NCI-H526 treated with DMSO at 0.1 percent for 48 hours (cell line): ENCODE data around the gene LMNTD2.
"Not testable (repeated sequence)": the region's sequence is repeated elsewhere in the genome, so short reads cannot be mapped to it uniquely, and the experiment has no call there.

Experiments
- DNase-seq: peaks from one replicate; lab custom pipeline; 2025; lab: John Stamatoyannopoulos, UW

Gene LMNTD2

DNA sequence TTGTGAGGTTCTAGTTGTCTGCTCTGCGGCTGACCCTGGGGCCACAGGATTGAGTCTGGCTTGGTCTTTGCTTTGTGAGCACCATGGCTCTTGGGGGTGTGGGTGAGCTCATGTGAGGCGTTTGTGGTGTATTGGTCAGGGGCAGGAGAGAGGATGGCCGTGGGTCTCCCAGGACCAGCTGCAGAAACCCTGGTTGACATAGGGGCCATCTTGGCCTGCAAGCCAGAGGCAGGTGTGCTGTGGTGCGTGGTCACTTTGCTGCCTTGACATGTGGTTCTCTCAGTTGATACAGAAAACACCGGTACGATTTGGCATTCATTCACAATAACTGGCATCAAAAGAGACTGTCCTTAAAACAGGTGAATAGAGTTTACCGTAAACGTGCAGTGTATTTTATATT lies 27.0 kb upstream of the LMNTD2 start:
- DNase-seq: no peak

DNA sequence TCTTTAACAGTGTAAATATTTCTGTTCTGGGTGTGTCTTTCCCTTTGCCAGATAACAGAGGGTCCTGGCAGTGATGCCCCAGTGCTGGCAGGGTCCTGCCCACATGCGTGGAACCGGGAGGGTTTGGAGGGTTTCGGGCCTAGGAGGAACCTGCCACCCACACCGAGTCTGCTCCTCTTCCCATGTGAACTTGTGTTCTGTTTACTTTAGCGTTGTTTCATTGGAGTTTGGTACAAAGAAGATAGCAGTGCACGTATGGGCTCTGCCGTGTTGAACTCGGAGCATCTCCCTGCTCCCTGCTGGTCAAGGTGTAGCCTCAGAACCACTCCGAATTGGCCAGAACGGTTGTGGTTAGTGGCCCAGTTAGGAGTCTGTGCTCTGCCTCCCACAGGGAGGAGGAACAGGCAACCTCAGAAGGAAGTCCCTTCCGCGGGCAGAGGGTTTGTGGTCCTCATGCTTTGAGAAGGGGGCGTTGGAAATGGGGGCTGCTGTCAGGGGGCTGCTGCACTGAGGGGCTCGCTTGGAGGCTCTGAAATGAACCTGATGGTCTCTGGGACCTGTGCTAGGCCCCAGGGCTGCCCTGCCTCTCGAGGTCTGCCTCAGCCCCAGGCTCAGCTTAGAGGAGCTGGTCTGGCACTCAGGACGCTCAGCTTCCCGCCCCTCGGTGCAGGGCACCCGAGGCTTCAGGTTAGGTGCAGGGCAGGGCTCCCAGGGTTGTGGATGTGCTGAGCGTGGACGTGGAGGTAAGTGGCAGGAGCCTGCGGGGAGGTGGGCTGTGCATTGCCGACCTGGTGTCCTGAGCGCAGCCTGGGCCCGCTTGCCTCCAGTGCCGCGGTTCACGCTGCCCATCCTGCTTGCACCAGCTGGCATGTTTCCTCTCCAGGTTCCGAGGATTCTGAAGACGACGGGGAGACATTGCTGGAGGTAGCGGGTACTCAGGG lies 26.1 kb upstream of the LMNTD2 start:
- no peak for DNase-seq

DNA sequence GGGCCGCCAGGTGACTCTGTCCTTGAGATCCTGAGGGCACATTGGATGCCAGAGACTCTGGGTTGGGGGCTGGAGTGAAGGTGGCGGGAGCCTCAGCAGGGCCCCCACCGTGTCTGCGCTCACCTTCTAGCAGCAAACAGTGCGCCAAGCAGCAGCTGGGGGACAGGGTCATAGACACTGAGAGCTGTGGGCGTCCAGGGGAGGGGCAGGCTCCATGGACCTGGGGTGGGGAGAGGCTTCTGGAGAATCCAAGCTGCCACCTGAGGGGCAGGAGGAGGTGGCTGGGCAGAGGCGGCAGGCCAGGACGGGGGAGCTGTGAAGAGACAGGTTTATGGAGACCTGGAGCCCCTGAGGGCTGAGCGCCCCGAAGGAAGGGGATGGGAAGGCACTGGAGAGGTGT lies 23.7 kb upstream of the LMNTD2 start:
- DNase-seq: no peak

DNA sequence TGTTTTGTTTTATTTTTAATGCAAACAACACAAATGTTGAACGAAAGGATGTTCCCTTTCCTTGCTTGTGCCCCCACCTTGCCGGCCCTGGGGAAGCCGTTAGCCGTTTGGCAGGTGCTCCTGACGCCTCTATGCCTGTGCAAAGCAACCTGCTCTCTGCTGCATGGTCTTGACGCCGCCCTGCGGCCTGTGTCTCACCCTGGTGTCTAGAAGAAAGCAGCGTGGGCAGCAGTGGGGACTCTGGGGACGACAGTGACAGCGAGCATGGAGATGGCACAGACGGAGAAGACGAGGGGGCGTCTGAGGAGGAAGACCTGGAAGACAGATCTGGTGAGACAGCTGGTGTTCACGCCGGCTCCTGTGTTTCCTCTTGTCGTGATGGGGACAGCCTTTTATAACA lies 21.2 kb upstream of the LMNTD2 start:
- DNase-seq: no peak

DNA sequence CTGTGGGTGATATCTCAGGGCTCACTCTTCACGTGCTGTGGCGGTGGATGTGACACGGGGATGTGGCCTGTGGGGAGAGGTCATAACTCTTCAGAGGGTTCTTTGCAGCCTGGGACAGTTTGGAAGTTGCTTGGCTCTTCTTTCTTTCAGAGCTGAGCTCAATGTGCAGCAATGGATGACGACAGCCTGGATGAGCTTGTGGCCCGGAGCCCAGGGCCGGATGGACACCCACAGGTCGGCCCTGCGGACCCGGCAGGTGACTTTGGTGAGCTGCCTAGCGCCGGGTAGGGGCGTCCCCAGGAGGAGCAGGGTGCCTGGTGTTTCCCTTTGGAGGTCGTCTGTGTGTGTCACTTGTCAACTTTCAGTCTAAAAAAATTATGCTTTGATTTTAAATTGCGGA lies 20.8 kb upstream of the LMNTD2 start:
- DNase-seq: no peak

DNA sequence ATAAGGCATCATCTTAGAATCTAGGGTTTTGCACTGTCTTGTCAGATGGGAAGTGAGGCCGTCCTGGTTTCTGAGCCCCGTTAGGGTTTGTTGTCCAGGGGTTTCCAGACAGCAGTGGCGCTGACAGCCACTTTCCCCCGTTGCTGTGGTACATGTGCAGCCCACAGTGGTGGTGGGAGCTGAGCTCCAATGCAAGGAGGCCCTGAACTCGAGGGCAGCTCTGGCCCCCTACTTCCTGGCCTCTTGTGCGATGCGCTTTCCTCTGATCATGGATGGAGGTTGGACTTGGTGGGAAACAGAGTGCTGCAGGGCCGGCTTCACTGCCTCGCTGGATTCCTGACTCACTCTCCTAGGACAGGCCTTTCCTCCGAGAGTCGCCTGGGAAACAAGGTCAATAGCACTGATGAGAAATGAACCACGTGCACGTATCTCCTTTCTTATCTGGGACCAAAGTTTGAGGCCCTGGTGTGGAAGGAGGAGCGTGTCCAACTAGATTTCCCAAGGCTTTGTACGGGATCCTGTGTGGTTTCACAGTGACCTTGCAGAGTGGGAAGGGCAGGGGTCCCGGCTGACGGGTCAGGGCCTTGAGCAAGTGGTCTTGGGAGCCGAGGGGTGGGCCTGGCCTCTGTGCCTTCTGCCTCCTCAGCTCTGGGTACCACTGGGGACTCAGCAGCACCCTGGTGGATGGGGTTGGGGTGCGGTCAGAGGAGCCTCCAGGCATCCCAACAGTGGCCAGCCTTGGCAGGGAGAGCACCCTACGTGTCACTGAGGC lies 19.5 kb upstream of the LMNTD2 start:
- DNase-seq: no peak

DNA sequence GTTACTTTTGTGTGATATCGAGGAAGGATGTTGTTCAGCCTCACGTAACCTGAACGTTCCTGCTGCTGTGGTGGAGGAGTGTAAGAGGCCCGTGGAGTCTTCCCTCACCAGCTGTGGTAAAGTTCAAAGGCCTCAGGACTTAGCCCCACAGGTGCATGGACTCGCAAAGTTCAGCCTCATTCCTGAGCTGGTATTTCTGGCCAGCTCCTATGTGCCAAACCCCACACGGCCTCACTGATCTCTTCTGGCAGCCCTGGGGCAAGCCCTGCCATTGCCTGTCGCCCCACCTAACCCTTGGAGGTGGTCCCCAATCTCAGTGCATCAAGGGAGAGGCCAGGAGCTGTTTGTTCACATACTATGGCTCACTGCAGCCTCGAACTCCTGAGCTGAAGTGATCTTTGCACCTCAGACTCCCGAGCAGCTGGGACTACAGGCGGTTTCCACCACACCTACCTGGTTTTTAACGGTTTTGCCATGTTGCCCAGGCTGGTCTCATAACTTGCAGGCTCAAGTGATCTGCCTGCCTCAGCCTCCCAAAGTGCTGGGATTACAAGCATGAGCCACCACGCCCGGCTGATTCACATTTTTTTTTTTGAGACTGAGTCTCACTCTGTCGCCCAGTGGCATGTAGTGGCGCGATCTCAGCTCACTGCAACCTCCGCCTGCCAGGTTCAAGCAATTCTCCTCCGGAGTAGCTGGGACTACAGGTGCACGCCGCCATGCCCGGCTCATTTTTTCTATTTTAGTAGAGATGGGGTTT lies 17.9 kb upstream of the LMNTD2 start:
- no peak for DNase-seq

DNA sequence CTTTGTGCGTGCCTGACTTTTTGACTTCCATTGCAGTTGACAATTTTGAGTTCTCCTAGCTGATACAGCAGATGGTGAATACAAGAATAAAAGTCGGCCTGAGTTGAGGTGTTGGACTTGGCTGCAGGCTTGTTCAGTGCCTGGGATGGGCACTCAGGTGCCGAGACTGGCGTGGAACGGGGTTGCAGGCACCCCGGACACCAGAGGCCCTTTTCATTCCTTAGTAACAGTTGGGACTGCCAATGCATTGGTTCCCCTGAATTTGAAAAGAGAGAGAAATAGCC lies 17.0 kb upstream of the LMNTD2 start:
- DNase-seq: no peak

DNA sequence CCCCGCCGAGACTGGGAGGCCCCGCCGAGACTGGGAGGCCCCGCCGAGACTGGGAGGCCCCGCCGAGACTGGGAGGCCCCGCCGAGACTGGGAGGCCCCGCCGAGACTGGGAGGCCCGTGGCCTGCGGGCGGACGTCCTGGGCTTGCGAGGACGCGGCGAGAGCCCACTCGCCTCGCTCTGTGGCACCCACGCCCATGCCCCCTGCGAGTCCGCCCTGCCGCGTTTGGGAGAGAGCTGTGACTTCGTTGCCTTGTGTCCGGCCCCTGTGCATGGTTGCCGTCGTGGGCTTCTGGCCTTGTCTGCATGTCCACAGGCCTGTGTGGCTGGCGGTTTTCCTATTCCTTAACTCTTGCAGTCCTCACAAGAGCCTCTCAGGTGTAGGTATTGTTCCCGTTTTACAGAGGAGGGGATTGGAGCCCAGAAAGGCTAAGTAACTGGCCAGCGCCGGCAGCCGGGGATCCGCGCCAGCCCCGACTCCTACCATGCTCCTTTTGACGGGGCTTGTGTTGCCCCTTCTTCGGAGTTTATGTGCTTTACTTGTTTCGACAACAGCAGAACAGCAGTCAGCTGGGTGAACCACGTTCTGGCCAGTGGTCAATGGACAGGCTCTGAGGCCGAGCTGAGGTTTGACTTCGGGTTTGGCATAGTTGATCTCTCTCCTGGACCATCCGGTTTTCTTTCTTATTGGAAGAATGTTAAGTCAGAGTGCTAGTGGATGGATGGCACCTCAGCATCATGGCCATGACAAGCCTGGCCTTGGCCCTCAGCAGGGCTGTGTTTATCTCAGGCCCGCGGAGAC lies 16.5 kb upstream of the LMNTD2 start:
- DNase-seq: no peak

DNA sequence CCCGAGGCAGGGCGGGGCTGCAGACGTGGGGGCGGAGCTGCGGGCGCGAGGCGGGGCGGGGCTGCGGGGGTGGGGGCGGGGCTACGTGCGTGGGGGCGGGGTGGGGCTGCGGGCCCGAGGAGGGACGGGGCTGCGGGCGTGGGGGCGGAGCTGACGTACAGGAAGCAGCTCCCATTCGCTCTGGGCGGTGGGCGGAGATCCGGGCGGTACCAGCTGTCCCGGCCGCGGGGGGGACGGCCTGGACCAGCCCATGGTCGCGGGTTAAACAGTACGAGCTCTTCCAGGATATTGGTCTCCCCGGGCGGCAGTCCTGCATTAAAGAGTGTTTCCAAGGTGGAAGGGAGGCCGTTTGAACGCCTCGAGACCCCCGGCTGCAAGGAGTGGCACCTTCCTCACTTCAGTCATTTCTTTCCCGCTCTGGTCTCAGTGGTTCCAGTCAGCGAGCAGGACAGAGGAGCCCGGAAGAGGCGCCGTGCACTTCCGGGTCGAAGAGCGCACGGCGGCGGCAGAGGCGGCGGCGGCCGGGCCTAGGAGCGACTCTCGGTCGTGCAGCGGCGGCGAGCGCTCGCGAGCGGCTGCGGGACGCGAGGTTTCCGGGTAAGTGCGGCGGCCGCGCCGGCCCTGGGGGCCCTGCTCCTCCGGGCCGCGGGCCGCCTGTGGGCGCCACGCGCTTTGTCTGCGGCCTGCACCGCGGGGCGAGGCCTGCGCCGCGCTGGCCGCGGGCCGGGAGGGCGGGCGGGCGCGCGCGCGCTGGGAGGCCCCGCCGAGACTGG lies 15.6 kb upstream of the LMNTD2 start, which contains the start of gene PHRF1:
PHRF1 (plus strand) TSS at position 475 of the 773 bp plus-strand sequence. CDS start 5,043 bp downstream, outside the sequence.
- DNase-seq: peak; percentile 97

DNA sequence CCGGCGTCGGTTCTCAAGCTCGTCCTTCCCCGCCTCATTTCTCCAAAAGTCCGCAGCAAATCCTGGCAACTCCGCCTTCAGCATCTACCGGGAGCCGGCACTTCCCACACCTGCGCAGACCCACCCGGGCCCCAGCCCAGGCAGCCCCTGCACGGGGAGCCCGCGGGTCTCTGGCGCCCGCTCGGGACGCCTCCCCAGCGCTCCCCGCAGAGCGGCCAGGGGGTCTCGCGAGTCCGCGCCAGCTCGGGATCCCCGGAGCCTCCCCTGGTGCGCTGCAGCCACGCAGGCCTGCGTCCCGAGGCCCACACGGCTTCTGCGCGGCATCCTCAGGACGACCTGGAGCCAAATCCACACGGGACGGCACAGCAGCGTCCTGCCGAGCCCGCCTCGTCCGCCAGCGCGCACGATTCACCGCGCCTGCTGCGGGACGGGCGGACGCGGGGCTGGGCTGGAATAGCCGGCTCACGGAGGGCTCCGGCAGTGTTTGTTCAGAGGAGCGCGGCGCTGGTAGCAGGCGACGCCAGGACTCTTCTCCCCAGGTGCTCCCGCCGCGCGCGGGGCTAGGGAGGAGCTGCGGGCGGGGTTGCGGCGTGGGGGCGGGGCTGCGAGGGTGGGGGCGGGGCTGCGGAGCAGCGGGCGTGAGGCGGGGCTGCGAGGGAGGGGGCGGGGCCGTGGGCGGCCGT lies 14.9 kb upstream of the LMNTD2 start:
- peak; percentile 80 for DNase-seq

DNA sequence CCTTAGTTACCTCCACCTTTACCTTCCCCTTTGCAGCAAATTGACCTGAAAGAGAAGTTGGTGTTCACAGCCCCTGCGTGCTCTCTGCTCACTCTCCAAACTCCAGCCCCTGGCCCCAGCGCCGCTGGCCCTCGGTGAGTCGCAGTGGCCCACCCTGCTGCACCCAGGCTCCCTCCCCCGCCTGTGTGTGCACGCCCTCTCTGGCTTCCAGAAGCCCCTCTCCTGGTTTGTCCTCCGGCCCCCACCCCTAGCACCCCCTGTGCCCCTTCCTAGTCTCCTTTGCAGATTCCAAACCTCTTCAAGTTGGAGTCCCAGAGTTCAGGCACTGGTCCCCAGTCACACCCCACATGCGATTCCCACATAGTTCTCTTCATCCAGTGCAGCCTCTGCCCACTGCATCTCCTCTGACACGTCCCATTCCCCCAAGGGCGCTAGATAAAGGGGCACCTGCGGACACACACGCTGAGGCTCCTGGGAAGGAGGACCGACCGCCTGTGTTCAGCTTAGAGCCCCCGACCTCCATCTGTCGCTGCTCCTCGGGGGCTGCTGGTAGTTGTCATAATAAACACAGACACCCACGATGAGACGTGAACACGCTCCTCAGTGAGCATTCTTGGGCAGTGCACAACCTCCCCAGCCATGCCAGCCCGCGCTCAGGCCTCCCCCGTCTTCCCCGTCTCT lies 14.2 kb upstream of the LMNTD2 start:
- DNase-seq: no peak

DNA sequence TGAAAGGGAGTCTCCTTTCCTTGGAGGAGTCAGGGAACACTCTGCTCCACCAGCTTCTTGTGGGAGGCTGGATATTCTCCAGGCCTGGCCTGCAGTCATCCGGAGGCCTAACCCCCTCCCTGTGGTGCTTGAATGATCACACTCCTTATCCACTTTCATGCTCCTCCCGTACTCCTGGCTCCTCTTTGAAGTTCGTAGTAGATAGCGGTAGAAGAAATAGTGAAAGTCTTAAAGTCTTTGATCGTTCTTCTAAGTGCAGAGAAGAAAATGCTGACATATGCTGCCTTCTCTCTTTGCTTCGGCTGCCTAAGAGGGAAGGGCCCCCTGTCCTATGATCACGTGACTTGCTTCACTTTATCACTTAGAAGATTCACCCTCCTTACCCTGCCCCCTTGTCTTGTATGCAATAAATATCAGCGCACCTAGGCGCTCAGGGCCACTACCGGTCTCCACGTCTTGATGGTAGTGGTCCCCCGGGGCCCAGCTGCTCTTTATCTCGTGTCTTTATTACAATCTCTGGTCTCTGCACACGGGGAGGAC lies 13.6 kb upstream of the LMNTD2 start:
- DNase-seq: not testable (repeated sequence)

DNA sequence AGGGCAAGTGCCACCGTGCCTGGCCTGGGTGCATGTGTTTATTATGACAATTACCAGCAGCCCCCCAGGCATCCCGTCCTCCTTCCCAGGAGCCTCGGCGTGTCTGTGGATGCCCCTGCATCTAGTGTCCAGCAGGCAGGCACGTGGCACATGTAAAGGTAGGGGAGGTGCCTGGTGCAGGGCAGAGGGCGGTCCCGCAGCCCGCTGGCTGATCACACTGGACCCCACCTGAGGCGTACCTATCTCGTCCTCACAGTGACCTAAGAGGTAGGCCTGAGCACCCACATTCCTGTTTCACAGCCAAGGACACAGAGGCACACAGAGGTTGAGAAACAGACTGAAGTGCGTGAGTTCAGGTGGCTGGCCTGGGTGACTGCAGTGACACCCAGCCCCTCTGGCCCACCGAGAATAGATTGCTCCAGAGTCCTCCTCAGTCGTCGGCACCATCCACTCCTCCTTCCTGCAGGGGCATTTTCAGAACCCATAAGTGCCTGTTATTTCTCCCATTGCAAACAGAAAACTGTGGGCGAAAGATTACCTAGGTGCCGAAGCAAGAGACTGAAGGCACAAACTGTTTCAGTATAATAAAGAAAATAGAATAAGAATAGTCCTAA lies 12.7 kb upstream of the LMNTD2 start:
- no peak for DNase-seq

DNA sequence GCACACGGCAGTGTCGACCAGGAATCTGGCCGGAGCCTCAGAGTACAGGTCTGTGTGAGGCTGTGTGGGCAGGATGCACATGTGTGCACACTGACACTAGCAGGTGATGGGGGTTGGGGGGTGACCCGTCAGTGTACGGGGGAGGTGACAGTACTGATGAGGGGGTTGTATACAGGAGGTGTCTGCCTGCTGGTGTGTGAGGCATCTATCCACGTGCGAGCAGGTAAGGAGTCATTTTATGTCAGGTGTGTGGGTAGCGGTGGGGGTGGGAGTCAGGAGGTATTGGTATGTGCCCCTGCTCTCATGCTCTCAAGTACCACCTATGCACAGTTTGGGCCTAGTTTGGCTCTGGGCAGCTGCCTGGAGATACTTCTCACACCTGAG lies 11.3 kb upstream of the LMNTD2 start:
- DNase-seq: no peak

DNA sequence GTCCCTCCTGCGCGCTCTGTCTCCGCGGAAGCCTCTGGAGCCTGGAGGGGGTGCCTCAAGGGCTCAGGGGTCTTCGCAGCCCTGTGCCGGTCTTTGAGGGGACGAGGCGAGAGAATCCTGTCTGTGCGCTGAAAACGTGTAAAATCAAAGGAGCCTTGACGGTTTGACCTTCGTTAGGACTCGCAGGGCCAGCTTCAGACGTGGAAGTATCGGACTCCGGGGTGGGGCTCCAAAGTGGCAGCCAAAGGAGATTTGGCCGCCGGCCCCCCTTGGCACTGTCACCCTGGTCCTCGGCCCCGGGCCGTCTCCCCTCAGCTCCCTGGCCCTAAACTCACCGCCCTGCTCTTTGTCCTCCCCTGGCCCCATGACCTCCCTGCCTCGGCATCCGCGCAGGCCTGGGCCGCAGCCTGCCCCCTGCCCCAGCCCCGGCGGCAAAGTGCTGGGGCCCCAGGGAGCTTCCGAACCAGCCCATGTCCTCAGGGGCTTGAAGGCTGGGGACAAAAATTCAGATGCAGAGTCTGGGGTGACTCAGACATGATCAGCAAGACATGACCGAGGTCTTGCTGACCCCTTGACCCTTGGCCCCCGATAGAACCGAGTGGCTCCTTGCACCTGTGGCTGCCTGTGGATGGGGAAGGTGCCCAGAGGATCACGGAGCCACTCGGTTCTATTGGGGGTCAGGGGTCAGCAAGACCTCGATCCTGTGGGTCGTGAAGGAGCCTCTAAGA lies 8.8 kb upstream of the LMNTD2 start:
- no peak for DNase-seq

DNA sequence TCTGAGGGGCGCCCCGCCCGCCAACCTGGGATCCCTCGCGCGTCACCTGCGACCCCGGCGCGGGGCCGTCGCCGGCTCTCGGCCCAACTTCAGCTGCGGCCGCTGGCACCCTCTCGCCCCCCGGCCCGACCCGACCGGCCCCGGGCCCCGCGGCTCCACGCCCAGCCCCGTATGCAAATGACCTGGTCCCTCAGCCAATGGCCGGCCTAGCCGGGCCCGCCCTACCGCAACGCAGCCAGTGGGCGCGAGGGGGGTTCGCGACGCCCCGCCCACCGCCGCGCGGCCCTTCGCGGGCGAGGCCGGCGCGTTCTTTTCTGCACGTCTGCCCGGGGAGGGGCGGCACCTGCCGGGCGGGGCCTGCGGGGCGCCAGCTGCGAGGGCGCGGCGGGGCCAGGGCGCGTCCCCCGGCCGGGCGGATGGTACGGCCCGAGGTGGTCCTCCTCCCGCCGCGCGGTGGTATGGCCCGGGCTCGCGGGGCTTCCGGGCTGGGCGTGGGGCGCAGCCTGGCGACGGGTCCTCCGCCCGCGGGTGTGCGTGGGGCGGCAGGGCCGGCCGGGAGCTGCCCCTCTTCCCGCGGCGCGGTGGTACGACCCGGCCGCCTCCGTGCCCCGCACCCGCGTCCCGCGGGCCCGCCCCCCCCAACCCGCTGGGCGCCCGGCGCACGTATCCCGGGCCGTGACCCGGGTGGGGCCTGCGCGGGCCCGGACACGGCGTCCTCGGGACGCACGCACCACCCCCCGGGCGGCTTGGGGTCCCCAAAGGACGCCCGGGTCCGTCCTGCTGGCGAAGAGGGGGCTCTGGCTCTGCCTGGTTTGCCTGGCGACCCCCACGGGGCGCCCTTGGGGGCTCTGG lies 8.0 kb upstream of the LMNTD2 start:
- DNase-seq: peak; percentile 88
